IMR-90 (cell line): ENCODE results near the gene SLIT3. TPM values are rescaled to one million over a fixed set of nuclear protein-coding genes. Genes with fewer than 3 reads are reported as not detected.

Source experiments
- ATAC-seq: fragments of 200-7000 bp; cut with Tn5 transposase; 2 replicates; pipeline ENCODE4 v1.9.1; 2020; ENCODE audit warnings: low read depth, mild to moderate bottlenecking, moderate library complexity
- BruUV-seq: library from RNA; stranded (reverse); fragments of 400-500 nt; replicated peaks from 2 replicates; lab custom pipeline; 2021; lab: Mats Ljungman, UMichigan
- CTCF ChIA-PET: fragments of 300-600 bp; formaldehyde crosslinking; extraction: SDS; loops from one replicate; lab custom pipeline; 2021; ENCODE audit warnings: antibody characterized with exemption; lab: Yijun Ruan, JAX
- POLR2A ChIA-PET: fragments of 300-600 bp; sonication (Branson Sonifier 250); formaldehyde crosslinking; loops from one replicate; lab custom pipeline; 2022; ENCODE audit warnings: antibody characterized with exemption; ENCODE audit not compliant: unreplicated experiment; lab: Charles Lee
- DNase-seq: peaks from one replicate; pipeline ENCODE4 v3.0.0; 2013
- H2AFZ ChIP-seq: replicated peaks from 2 replicates; pipeline ENCODE3; 2013; ENCODE audit warnings: low read length, mild to moderate bottlenecking; ENCODE audit not compliant: poor library complexity
- H2AK5ac ChIP-seq: 2 replicates; pipeline ENCODE4 v1.6.1; 2013; ENCODE audit warnings: low read depth, low read length, inconsistent platforms
- H2AK9ac ChIP-seq: replicated peaks from 2 replicates; pipeline ENCODE3; 2013; ENCODE audit warnings: mild to moderate bottlenecking, low read depth, low read length, moderate library complexity; ENCODE audit not compliant: poor library complexity
- H2BK120ac ChIP-seq: 2 replicates; pipeline ENCODE4 v1.6.1; 2013; ENCODE audit warnings: low read depth, low read length, inconsistent platforms
- H2BK15ac ChIP-seq: 3 replicates; pipeline ENCODE4 v1.6.1; 2013; ENCODE audit warnings: low read depth, low read length, inconsistent platforms
- H2BK20ac ChIP-seq: 2 replicates; pipeline ENCODE4 v1.6.1; 2013; ENCODE audit warnings: low read depth, mild to moderate bottlenecking, inconsistent platforms, low read length, moderate library complexity
- H2BK5ac ChIP-seq: 2 replicates; pipeline ENCODE4 v1.6.1; 2013; ENCODE audit warnings: mild to moderate bottlenecking, low read depth, low read length, inconsistent platforms; ENCODE audit not compliant: poor library complexity, severe bottlenecking
- H3K14ac ChIP-seq: replicated peaks from 2 replicates; pipeline ENCODE4 v1.6.1; 2013; ENCODE audit warnings: low read depth, low read length, inconsistent platforms
- H3K18ac ChIP-seq: 2 replicates; pipeline ENCODE4 v1.6.1; 2013; ENCODE audit warnings: low read depth, low read length, control low read depth
- H3K23ac ChIP-seq: 2 replicates; pipeline ENCODE4 v1.6.1; 2013; ENCODE audit warnings: low read depth, low read length, inconsistent platforms
- H3K27ac ChIP-seq: 2 replicates; pipeline ENCODE4 v1.5.1; 2013; ENCODE audit warnings: mild to moderate bottlenecking, control low read depth, low read length; ENCODE audit not compliant: insufficient read depth
- H3K27me3 ChIP-seq: 2 replicates; pipeline ENCODE4 v1.6.1; 2013; ENCODE audit warnings: low read length; ENCODE audit not compliant: control insufficient read depth, insufficient read depth
- H3K36me3 ChIP-seq: 2 replicates; pipeline ENCODE4 v1.6.1; 2013; ENCODE audit warnings: low read length, mixed read lengths; ENCODE audit not compliant: control insufficient read depth, insufficient read depth
- H3K4ac ChIP-seq: 2 replicates; pipeline ENCODE4 v1.6.1; 2013; ENCODE audit warnings: low read depth, low read length, inconsistent platforms
- H3K4me1 ChIP-seq: 2 replicates; pipeline ENCODE4 v1.6.1; 2013; ENCODE audit warnings: low read length, mixed read lengths; ENCODE audit not compliant: control insufficient read depth, insufficient read depth
- H3K4me2 ChIP-seq: 2 replicates; pipeline ENCODE4 v1.6.1; 2013; ENCODE audit warnings: low read depth, mild to moderate bottlenecking, control low read depth, low read length, moderate library complexity
- H3K4me3 ChIP-seq: 2 replicates; pipeline ENCODE4 v1.5.1; 2013; ENCODE audit warnings: low read depth, mild to moderate bottlenecking, control low read depth, low read length, moderate library complexity; ENCODE audit not compliant: insufficient read depth
- H3K56ac ChIP-seq: 2 replicates; pipeline ENCODE4 v1.6.1; 2013; ENCODE audit warnings: low read length, inconsistent platforms; ENCODE audit not compliant: insufficient read depth; ENCODE audit errors: extremely low read depth
- H3K79me1 ChIP-seq, 2 experiments: 2 replicates each; pipeline ENCODE4 v1.6.1; 2013; ENCODE audit warnings: low read length in 2 of 2, inconsistent platforms in 1 of 2, low read depth in 1 of 2
- H3K9ac ChIP-seq: 2 replicates; pipeline ENCODE4 v1.6.1; 2013; ENCODE audit warnings: low read depth, low read length, control low read depth
- H3K9me1 ChIP-seq: 2 replicates; pipeline ENCODE4 v1.6.1; 2013; ENCODE audit warnings: low read length, inconsistent platforms; ENCODE audit not compliant: insufficient read depth
- H3K9me3 ChIP-seq: 2 replicates; pipeline ENCODE4 v1.6.1; 2013; ENCODE audit warnings: low read length; ENCODE audit not compliant: control insufficient read depth, insufficient read depth
- H4K20me1 ChIP-seq: 2 replicates; pipeline ENCODE4 v1.6.1; 2013; ENCODE audit warnings: low read length, inconsistent platforms; ENCODE audit not compliant: insufficient read depth
- H4K5ac ChIP-seq: 2 replicates; pipeline ENCODE4 v1.6.1; 2013; ENCODE audit warnings: mild to moderate bottlenecking, low read depth, low read length, control low read depth
- H4K8ac ChIP-seq, 2 experiments: 2 replicates each; pipeline ENCODE4 v1.6.1; 2013; ENCODE audit warnings: low read depth in 2 of 2, low read length in 2 of 2, control low read depth in 1 of 2, inconsistent platforms in 1 of 2
- H4K91ac ChIP-seq: 2 replicates; pipeline ENCODE4 v1.6.1; 2013; ENCODE audit warnings: low read depth, low read length, inconsistent platforms; ENCODE audit not compliant: insufficient read depth
- BHLHE40 ChIP-seq: fragments of 150-350 bp; IDR thresholded peaks from 2 replicates; pipeline ENCODE4 v1.6.1; 2016; ENCODE audit warnings: mild to moderate bottlenecking, low read depth, low read length
- CEBPB ChIP-seq: IDR thresholded peaks from 2 replicates; pipeline ENCODE4 v1.6.1; 2012; ENCODE audit warnings: low read depth, low read length, improper control_type of control experiment
- CHD1 ChIP-seq: IDR thresholded peaks from 2 replicates; pipeline ENCODE4 v1.6.1; 2012; ENCODE audit warnings: low read depth, low read length, improper control_type of control experiment
- FOS ChIP-seq: fragments of 150-350 bp; IDR thresholded peaks from 2 replicates; pipeline ENCODE4 v1.6.1; 2016; ENCODE audit warnings: low read depth, low read length
- MAFK ChIP-seq: IDR thresholded peaks from 2 replicates; pipeline ENCODE4 v1.6.1; 2012; ENCODE audit warnings: low read depth, low read length, improper control_type of control experiment
- MAZ ChIP-seq: IDR thresholded peaks from 2 replicates; pipeline ENCODE4 v1.6.1; 2012; ENCODE audit warnings: low read depth, mild to moderate bottlenecking, low read length, improper control_type of control experiment, moderate library complexity, borderline replicate concordance
- MXI1 ChIP-seq: IDR thresholded peaks from 2 replicates; pipeline ENCODE4 v1.6.1; 2012; ENCODE audit warnings: low read depth, mild to moderate bottlenecking, low read length, moderate library complexity, borderline replicate concordance
- NFE2L2 ChIP-seq: fragments of 150-350 bp; IDR thresholded peaks from 2 replicates; pipeline ENCODE4 v1.6.1; 2016; ENCODE audit warnings: low read depth, mild to moderate bottlenecking, low read length
- POLR2A ChIP-seq: IDR thresholded peaks from 2 replicates; pipeline ENCODE4 v1.6.1; 2012; ENCODE audit warnings: mild to moderate bottlenecking, low read depth, low read length
- RAD21 ChIP-seq: IDR thresholded peaks from 2 replicates; pipeline ENCODE4 v1.6.1; 2012; ENCODE audit warnings: low read length, improper control_type of control experiment
- RFX5 ChIP-seq: IDR thresholded peaks from 2 replicates; pipeline ENCODE4 v1.8.0; 2012; ENCODE audit warnings: low read depth, mild to moderate bottlenecking, low read length, moderate library complexity
- SMC3 ChIP-seq: fragments of 150-350 bp; IDR thresholded peaks from 2 replicates; pipeline ENCODE4 v1.6.1; 2016; ENCODE audit warnings: low read depth, mild to moderate bottlenecking, antibody characterized with exemption, low read length, moderate library complexity
- WGBS, 2 experiments: methylation state at CpG; one replicate each; pipeline versions ENCODE4 v1.1.5 to v1.1.7; 2013; ENCODE audit warnings: missing lambda C conversion rate in 2 of 2; ENCODE audit not compliant: insufficient read length in 1 of 2; ENCODE audit errors: extremely low coverage in 2 of 2; 5-methylcytosine and 5-hydroxymethylcytosine counted together
- dilution Hi-C: fragments of 300-500 bp; cut with HindIII; formaldehyde crosslinking; loops from one replicate; pipeline ENCODE4 v1.14.3; 2018; ENCODE audit warnings: low sequenced_read_pairs; ENCODE audit not compliant: unreplicated experiment
- in situ Hi-C: fragments of 300-500 bp; cut with MboI; formaldehyde crosslinking; loops from 3 replicates; pipeline ENCODE4 v1.14.3; 2019; ENCODE audit warnings: low sequenced_read_pairs, inconsistent platforms, mixed read lengths
- intact Hi-C: fragments of 100-400 bp; cut with micrococcal nuclease; formaldehyde crosslinking; loops from 2 replicates; pipeline ENCODE4 v1.10.0; 2022
- polyA plus RNA-seq, 3 experiments: library from polyadenylated mRNA; depleted of rRNA; stranded (reverse); fragments of >200 nt; gene quantifications; 2 replicates each; pipeline ENCODE4 v1.2.3, GENCODE V29; 2012; ENCODE audit warnings: low replicate concordance in 1 of 3
- total RNA-seq: library from RNA; depleted of rRNA; stranded (reverse); fragments of >200 nt; gene quantifications from 2 replicates; pipeline ENCODE4 v1.2.3, GENCODE V29; 2012
- TF ChIP-seq, protein P1 (sequence below): fragments of 150-350 bp; IDR thresholded peaks from 2 replicates; pipeline ENCODE4 v1.6.1; 2016; ENCODE audit warnings: low read depth, mild to moderate bottlenecking, low read length, moderate library complexity, borderline replicate concordance
- TF ChIP-seq, protein P2 (sequence below): conservative IDR thresholded peaks from 2 replicates; pipeline ENCODE4 v1.5.1; 2012; ENCODE audit warnings: mild to moderate bottlenecking, low read depth, low read length, improper control_type of control experiment
- TF ChIP-seq, protein P3 (sequence below): fragments of 150-350 bp; IDR thresholded peaks from 2 replicates; pipeline ENCODE4 v1.6.1; 2017; ENCODE audit warnings: mild to moderate bottlenecking, antibody characterized with exemption, low read length, low read depth

Gene SLIT3
- total and polyA plus RNA-seq, 2 of the 4 experiments (the other 2 are of a cell fraction): 0.18 to 0.50 TPM

DNA sequence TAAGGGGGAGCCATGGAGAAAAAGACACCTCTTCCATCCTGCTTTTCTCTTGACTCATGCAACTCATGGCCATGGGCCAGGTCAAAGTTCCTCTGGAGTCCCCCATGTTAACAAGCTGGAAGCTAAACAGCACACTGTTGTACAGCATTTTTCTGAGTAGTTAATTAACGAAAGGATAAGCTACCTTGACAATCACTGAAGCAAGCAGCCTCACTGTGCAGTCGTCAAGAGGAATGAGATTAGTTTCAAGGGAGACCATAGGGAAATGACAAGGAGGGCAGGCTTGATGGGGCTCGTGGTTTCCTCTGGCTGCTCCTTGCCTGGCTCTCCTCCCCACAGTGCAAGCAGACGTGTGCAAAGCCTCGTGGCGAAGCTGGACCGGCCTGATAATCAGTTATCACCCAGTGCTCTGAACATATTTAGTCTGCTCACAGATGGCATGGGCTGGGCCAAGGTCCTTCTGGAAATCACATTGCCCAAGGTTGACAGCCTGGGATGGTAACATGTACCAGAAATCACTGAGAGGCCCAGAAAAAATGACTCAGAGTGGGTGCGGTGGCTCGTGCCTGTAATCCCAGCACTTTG, 209.5 kb downstream of the SLIT3 start:
- H4K91ac ChIP-seq: no peak overlapping the region
- H3K9me3 ChIP-seq: peaks cover 11% of the 10 kb centered on the region
- DNase-seq: no peak
- POLR2A ChIA-PET: no interaction called here
- no peak overlapping the region for H3K14ac ChIP-seq
- TF ChIP-seq, protein P1, sequence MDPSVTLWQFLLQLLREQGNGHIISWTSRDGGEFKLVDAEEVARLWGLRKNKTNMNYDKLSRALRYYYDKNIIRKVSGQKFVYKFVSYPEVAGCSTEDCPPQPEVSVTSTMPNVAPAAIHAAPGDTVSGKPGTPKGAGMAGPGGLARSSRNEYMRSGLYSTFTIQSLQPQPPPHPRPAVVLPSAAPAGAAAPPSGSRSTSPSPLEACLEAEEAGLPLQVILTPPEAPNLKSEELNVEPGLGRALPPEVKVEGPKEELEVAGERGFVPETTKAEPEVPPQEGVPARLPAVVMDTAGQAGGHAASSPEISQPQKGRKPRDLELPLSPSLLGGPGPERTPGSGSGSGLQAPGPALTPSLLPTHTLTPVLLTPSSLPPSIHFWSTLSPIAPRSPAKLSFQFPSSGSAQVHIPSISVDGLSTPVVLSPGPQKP: no peak
- TF ChIP-seq FOS (no peak), MXI1 (no peak), NFE2L2 (no peak), CHD1 (no peak), RFX5 (no peak), SMC3 (no peak), MAFK (no peak), CEBPB (no peak), MAZ (no peak), BHLHE40 (no peak), RAD21 (no peak), POLR2A (no peak)
- TF ChIP-seq, protein P2, sequence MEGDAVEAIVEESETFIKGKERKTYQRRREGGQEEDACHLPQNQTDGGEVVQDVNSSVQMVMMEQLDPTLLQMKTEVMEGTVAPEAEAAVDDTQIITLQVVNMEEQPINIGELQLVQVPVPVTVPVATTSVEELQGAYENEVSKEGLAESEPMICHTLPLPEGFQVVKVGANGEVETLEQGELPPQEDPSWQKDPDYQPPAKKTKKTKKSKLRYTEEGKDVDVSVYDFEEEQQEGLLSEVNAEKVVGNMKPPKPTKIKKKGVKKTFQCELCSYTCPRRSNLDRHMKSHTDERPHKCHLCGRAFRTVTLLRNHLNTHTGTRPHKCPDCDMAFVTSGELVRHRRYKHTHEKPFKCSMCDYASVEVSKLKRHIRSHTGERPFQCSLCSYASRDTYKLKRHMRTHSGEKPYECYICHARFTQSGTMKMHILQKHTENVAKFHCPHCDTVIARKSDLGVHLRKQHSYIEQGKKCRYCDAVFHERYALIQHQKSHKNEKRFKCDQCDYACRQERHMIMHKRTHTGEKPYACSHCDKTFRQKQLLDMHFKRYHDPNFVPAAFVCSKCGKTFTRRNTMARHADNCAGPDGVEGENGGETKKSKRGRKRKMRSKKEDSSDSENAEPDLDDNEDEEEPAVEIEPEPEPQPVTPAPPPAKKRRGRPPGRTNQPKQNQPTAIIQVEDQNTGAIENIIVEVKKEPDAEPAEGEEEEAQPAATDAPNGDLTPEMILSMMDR: no peak
- TF ChIP-seq, protein P3, sequence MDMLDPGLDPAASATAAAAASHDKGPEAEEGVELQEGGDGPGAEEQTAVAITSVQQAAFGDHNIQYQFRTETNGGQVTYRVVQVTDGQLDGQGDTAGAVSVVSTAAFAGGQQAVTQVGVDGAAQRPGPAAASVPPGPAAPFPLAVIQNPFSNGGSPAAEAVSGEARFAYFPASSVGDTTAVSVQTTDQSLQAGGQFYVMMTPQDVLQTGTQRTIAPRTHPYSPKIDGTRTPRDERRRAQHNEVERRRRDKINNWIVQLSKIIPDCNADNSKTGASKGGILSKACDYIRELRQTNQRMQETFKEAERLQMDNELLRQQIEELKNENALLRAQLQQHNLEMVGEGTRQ: no peak
- BruUV-seq: no TSS peak
- no peak overlapping the region for H2BK20ac ChIP-seq
- H2AK5ac ChIP-seq: no peak overlapping the region
- no peak overlapping the region for H3K4me2 ChIP-seq
- no peak overlapping the region for H4K8ac ChIP-seq
- H3K27me3 ChIP-seq: no peaks in the 10 kb centered on the region
- H2BK15ac ChIP-seq: no peak overlapping the region
- H3K4ac ChIP-seq: no peak overlapping the region
- H4K5ac ChIP-seq: no peak overlapping the region
- dilution Hi-C loops: no loop called here
- no peak overlapping the region for H3K18ac ChIP-seq
- in situ Hi-C loops: no loop called here
- no peaks in the 10 kb centered on the region for H3K4me1 ChIP-seq
- intact Hi-C loops: no loop called here
- CTCF ChIA-PET: no interaction called here
- no peak overlapping the region for H2BK5ac ChIP-seq
- no peak overlapping the region for H2AK9ac ChIP-seq
- H2AFZ ChIP-seq: no peak overlapping the region
- no peak overlapping the region for H3K56ac ChIP-seq
- ATAC-seq: no peak
- WGBS, 2 experiments: 68% methylated on average over 9 of the region's 9 CpGs; no CpG with 5 or more reads in 1 of the 2 experiments
- H4K20me1 ChIP-seq: no peaks in the 10 kb centered on the region
- H3K23ac ChIP-seq: no peak overlapping the region
- H3K9ac ChIP-seq: no peak overlapping the region
- no peaks in the 10 kb centered on the region for H3K36me3 ChIP-seq
- H3K9me1 ChIP-seq: no peaks in the 10 kb centered on the region
- H3K4me3 ChIP-seq: no peak overlapping the region
- no peak overlapping the region for H3K27ac ChIP-seq
- H3K79me1 ChIP-seq: no peaks in the 10 kb centered on the region
- H2BK120ac ChIP-seq: no peak overlapping the region
